GM18909 (cell line): Measurements from ENCODE around the gene GRM1.

ENCODE experiments used
- ATAC-seq: cut with Tn5 transposase; IDR thresholded peaks from one replicate; pipeline ENCODE4 v1.9.1; 2021; ENCODE audit warnings: mild to moderate bottlenecking; ENCODE audit not compliant: unreplicated experiment, poor library complexity

GRM1 gene

GRCh38 chr6:146095481-146095880 is 66.6 kb downstream of the GRM1 start:
- ATAC-seq: no peak

- no peak for ATAC-seq
Observed at GRCh38 chr6:146097586-146097985, 68.7 kb downstream of the GRM1 start.

- no peak for ATAC-seq
Observed at GRCh38 chr6:146100776-146101175, 71.9 kb downstream of the GRM1 start.

GRCh38 chr6:146103416-146104072 is 74.7 kb downstream of the GRM1 start:
- no peak for ATAC-seq

GRCh38 chr6:146106532-146106931 is 77.7 kb downstream of the GRM1 start:
- no peak for ATAC-seq

- ATAC-seq: no peak
Observed at GRCh38 chr6:146110990-146111389, 82.1 kb downstream of the GRM1 start.

- peak; percentile 47 for ATAC-seq
Observed at GRCh38 chr6:146111881-146112450, 83.1 kb downstream of the GRM1 start.

- ATAC-seq: no peak
Observed at GRCh38 chr6:146113084-146113623, 84.3 kb downstream of the GRM1 start.

GRCh38 chr6:146123616-146124015 is 94.8 kb downstream of the GRM1 start:
- ATAC-seq: no peak

GRCh38 chr6:146127447-146128215 is 98.8 kb downstream of the GRM1 start:
- ATAC-seq: no peak

- no peak for ATAC-seq
Observed at GRCh38 chr6:146133866-146134265, 105.0 kb downstream of the GRM1 start.

GRCh38 chr6:146135167-146135566 is 106.3 kb downstream of the GRM1 start:
- ATAC-seq: no peak

- no peak for ATAC-seq
Observed at GRCh38 chr6:146146836-146147235, 118.0 kb downstream of the GRM1 start.

- no peak for ATAC-seq
Observed at GRCh38 chr6:146149770-146150169, 120.9 kb downstream of the GRM1 start.

GRCh38 chr6:146153040-146153758 is 124.3 kb downstream of the GRM1 start:
- peak; percentile 98 for ATAC-seq

GRCh38 chr6:146154197-146154596 is 125.3 kb downstream of the GRM1 start:
- ATAC-seq: peak; percentile 31

GRCh38 chr6:146161664-146162063 is 132.8 kb downstream of the GRM1 start:
- ATAC-seq: no peak

- no peak for ATAC-seq
Observed at GRCh38 chr6:146169872-146170271, 141.0 kb downstream of the GRM1 start.

GRCh38 chr6:146177785-146178184 is 148.9 kb downstream of the GRM1 start:
- ATAC-seq: no peak

- ATAC-seq: no peak
Observed at GRCh38 chr6:146183831-146184230, 155.0 kb downstream of the GRM1 start.

GRCh38 chr6:146184701-146185100 is 155.8 kb downstream of the GRM1 start:
- no peak for ATAC-seq
